HG02884 (cell line): ENCODE data around the gene CALD1.
"Not testable (repeated sequence)": the region's sequence is repeated elsewhere in the genome, so short reads cannot be mapped to it uniquely, and the experiment has no call there.

ENCODE experiments used
- ATAC-seq: cut with Tn5 transposase; IDR thresholded peaks from one replicate; pipeline ENCODE4 v1.9.1; 2021; ENCODE audit warnings: mild to moderate bottlenecking, moderate library complexity; ENCODE audit not compliant: unreplicated experiment

The CALD1 gene

GRCh38 chr7:134942690-134943466 is 163.4 kb downstream of the CALD1 start:
- no peak for ATAC-seq

GRCh38 chr7:134943785-134944400 is 164.5 kb downstream of the CALD1 start:
- no peak for ATAC-seq

DNA sequence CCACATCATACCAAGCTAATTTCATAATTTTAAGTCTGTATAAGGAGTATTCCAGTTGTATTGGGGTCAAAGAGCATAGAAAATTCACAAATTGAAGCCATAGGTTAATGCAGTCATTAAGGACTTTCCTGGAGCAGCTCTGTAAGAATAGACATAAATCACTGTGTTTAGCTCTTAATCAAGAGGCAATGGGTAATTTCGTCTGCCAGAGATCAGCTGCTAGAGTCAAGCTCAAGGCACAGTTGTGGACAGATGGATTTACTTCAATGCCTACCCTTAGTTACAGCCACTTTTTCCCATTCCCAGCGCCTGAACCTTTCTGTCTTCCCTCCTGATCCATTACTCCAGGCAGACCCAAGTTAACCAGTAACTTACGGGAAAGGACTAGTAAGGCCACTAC is 166.3 kb downstream of the CALD1 start:
- ATAC-seq, result no peak

- peak; percentile 76 for ATAC-seq
These were observed 166.8 kb downstream of the CALD1 start for GRCh38 chr7:134946260-134946659.

DNA sequence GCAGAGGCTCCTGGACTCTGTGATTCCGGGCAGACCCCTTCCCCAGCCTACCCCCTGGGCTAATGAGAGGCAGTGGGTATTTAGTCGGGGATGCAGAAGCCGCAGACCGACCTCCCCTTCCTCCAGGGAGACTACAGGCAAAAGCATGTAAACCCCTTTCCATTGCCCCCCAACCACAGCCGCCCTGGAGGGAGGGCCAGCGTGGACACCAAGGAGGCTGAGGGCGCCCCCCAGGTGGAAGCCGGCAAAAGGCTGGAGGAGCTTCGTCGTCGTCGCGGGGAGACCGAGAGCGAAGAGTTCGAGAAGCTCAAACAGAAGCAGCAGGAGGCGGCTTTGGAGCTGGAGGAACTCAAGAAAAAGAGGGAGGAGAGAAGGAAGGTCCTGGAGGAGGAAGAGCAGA is 167.9 kb downstream of the CALD1 start:
- no peak for ATAC-seq

- ATAC-seq, result no peak
These were observed 168.4 kb downstream of the CALD1 start for GRCh38 chr7:134947831-134948230.

DNA sequence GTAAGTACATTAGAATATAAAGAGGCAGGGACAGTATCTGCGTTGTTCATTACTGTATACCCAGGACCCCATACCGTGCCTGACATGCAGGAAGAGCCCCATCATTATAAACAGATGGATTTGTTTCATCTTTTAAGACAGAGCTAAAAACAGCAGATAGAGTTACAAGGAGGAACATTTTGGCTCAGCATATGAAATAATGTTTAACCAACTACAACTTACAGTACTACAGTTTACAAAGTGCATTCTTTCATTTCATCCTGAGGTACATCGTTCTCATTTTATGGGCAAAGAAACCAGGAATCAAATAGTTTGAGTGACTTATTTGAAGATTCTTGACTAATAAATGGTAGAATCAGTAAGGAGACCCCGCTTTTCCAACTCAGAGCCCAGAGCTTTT is 168.8 kb downstream of the CALD1 start:
- ATAC-seq, result no peak

DNA sequence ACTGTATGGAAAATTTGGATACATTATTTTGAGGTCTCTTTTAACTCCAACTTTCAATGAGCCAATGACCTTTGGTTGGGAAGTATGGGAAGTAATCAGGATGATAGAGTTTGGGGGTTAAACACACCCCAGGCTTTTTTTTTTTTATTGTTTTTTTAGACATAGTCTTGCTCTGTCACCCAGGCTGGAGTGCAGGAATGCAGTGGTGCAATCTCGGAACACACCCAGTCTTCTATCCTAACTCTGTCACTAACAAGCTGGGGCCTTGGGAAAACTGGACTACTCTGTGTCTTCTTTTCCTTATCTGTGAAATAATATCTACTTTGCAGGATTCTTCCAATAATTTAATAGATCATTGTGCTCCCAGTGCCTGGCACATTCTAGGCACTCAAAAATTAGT is 169.3 kb downstream of the CALD1 start:
- ATAC-seq, result no peak

GRCh38 chr7:134949171-134949570 is 169.7 kb downstream of the CALD1 start:
- no peak for ATAC-seq

- no peak for ATAC-seq
These were observed 175.0 kb downstream of the CALD1 start for GRCh38 chr7:134954197-134955082.

- no peak for ATAC-seq
These were observed 177.6 kb downstream of the CALD1 start for GRCh38 chr7:134957005-134957404.

DNA sequence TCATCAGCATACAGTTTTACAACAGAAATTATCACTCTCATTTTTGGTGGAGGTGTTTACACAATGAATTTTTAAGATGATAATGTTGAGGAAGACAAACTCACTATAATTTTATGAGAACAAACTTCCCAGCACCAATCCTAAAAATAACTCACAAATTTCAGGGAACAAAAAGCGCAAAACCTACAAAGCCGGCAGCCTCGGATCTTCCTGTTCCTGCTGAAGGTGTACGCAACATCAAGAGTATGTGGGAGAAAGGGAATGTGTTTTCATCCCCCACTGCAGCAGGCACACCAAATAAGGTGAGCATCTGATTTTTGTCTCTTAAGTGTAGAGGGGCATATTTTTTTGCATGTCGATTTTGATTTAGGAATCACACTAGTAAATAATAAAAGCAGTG is 180.4 kb downstream of the CALD1 start:
- no peak for ATAC-seq

DNA sequence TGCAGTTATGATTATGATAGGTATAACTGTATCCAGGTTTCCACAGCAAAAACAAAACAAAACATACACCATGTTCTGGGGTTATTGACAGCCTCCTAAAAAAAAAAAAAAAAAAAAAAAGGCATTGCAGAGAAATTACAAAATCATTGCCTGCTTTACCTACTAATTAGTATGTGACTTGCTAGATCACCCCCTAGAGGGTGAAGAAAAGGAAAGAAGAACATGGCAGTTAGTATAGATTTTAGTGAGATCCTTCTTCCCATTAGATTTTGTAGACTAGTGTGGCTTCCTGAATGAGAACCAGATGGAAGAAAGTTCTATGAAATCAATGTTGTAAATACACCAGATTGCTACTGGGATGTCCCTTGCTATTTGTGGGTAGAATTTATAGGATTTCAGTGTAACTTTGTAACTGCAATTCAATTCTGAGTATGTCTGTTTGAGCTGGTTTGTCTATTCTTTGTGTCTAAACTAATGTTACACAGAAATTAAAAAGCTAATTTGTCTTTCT is 182.9 kb downstream of the CALD1 start:
- no peak for ATAC-seq

DNA sequence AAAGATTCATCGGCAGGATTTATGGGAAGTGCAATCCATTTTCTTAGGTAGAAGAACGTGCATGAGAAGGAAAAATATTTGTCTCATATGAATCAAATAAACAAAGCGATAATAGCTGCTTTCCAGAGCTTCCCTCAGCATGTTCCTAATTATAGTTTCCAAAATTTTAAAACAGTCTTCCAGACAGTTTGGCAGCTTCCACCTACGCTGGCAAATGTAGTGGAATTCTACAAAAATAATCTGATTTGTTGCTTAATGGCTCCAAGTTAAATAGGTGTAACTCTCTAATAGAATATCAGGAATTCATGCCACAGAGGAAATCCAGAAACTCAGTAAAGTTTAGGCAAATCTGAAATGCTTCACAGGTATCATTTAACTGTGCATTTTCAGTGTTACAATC is 183.6 kb downstream of the CALD1 start:
- no peak for ATAC-seq

GRCh38 chr7:134966691-134967090 is 187.3 kb downstream of the CALD1 start:
- ATAC-seq, result no peak

DNA sequence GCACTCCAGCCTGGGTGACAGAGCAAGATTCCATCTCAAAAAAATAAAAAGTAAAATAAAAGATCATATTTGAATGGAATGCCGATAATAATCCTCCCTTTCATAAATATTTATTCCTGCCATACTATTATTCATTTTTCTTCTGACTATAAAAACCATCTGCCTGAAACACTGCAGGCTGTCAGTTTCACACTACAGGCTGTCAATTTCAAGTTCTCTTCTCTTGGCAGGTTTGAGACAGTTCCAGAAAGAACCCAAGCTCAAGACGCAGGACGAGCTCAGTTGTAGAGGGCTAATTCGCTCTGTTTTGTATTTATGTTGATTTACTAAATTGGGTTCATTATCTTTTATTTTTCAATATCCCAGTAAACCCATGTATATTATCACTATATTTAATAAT is 188.7 kb downstream of the CALD1 start:
- ATAC-seq, result no peak

GRCh38 chr7:134981645-134982044 is 202.2 kb downstream of the CALD1 start:
- not testable (repeated sequence) for ATAC-seq

GRCh38 chr7:134985894-134986362 is 206.5 kb downstream of the CALD1 start:
- ATAC-seq, result peak; percentile 41

- ATAC-seq, result peak; percentile 92
These were observed 207.2 kb downstream of the CALD1 start, which contains the start of gene AGBL3 for GRCh38 chr7:134986363-134987251. Gene AGBL3, plus strand, starts transcription at chr7:134986508. Its CDS starts 1,426 bp downstream, at chr7:134987934.

DNA sequence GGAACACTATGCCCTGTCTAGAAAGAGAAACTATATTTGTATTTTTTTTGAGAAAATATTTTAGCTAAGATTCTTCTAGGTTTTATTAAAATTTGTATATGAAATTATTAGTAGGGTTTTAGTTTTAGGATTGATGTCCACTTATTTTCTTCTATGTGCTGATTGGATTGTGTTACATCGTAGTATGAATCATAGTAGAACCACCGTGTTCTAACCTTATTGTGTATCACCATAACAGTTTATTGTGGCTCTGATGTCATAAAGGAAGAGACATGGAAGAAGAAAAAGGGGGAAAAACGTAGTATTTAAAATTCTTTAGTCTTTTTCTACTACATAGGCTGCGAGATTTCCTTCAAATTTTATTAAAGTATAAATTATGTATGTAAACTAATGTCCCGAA is 208.7 kb downstream of the CALD1 start:
- ATAC-seq, result no peak
